GM03348 (cell line): ENCODE measurements around the gene CHTF18.
"Not testable (repeated sequence)": the region's sequence is repeated elsewhere in the genome, so short reads cannot be mapped to it uniquely, and the experiment has no call there.

Experiments used
- DNase-seq: peaks from one replicate; pipeline ENCODE4 v3.0.0; 2012; ENCODE audit warnings: low spot score

The CHTF18 gene

DNA sequence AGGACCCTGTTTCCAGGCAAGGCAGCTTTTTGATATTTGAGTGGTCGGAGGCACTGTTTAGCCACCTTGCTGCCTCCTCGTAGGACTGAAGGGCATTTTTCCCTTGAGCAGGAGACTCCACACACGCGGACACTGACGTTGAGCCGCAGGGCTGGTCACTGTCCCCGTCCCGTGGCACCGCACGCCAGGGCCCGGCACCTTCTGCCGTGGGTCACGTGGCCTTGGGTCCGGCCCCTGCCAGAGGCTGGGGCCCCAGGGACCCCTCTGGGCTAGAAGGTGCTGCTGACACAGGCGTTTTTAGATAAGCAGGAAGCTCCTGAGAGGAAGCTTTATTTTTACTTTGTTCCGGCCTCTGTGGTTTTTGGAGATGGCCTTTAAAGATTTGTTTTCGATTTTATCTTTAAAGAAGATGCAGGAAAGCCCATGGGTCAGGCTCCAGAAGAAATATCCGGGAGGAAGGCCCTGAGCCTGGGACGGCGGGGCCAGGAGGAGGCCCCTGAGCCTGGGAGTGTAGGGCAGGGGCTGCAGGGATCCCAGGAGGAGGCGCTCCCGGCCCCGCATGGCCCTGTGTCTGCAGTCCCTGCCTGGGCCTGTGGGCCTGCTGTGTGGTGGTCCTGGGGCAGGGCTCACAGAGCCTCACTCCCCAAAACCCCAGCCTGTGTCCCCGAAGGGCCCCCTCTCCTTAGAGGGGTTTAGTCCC is 42.6 kb downstream of the CHTF18 start:
- DNase-seq: no peak

DNA sequence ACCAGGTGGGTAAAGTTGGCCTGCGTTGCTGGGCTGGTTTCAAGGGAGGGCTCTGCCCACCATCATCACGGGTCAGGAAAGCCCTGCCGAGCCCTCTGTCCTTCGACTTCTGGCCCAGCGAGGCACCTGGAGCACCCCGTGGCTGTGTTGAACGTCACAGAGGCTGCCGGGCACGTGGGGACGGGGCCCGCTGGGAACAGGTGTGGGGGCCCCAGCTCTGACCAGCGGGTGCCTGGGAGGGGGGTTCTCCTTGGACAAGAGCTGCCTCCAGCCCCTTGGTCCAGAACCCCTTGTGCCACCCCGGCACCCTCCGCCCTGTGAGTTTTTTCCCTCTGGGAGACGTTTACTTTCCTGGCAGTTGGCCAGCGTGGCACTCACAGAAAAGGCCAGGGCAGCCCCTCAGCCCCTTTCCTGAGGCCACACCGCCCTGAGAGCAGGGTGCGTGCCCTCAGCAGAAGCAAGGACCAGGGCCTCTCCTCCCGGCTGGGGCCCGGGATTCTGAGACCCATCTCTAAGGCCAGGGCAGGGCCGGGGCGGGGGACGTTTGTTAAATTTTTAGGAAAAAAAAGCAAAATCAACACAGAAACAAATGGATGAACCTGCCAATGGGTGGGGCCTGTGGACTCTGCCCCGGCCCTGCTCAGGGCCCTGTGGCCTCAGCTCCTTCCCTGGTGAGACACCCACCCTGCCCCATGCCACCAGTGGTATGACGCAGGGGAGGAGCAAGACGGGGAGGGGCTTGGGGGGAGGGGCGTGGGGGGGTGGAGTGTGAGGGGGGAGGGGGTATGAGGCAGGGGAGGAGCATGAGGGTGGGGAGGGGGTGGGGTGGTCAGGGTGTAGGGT is 43.4 kb downstream of the CHTF18 start:
- no peak for DNase-seq

DNA sequence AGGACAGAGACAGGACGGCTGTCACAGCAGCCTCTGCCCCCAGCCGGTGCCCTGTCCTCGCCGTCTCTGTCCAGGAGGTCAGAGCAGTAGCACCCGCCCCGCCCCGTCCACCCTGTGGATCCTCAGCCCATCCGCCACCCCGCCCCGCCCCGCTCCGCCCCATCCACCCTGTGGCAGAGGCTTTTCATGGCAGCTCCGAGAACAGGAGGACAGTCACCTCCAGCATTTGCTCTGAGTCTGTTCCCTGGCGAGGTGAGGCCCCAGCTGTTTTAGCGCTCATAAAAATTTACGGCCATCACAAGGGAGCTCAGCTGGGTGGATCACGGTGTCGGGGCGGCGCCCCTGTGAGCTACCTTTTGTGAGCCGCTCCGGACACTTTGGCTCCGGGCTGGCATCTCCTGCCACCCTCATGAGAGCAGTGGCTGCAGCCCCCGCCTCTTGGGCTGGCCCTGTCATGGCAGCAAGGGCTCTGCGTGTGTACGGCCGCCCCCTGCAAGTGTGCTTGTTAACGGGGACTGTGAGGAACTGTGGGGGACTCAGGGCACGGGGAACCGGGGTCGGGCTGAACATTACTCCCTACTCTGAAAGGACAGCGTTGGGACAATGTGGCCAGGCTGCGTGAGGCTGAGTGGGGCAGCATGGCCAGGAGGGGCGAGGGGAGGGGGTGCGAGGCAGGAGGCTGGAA is 44.4 kb downstream of the CHTF18 start:
- DNase-seq: no peak

DNA sequence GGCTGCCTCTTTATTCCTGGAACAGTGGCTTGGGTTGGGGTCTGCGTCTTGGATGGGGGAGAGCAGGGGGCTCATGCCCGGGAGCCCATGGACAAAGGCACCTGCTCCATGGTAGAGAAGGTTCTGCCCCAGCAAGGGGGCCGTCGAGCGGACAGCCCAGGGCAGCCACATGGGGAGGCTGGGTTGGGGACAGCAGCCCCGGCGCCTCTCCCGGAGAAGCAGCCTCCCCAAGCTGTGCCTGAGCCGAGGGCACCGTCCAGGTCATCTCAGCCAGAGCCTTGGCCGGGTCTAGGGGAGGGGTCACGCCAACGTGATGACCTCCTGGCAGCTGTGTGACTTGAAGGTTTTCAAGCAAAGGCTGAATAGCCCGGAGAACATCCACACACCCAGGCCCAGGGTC is 45.0 kb downstream of the CHTF18 start:
- DNase-seq: no peak

DNA sequence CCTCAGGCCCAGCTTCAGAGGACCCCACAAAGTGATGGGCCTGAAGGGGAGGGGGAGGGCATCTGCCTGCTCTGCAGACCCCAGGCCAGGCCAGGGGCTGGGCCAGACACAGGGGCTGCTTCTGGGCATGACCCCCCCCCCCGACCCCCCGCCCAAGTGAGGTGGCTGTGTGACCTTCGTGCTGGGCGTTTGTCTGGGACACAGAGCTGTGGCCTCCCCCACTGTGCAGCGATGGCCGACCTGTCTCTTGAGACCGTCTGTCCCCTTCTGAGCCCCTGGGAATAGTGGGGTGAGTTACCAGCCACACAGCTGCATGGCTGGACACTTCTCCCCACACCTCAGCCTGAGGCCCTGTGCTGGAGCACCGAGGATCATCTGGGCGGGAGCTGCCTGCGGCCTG is 47.0 kb downstream of the CHTF18 start:
- DNase-seq: no peak

DNA sequence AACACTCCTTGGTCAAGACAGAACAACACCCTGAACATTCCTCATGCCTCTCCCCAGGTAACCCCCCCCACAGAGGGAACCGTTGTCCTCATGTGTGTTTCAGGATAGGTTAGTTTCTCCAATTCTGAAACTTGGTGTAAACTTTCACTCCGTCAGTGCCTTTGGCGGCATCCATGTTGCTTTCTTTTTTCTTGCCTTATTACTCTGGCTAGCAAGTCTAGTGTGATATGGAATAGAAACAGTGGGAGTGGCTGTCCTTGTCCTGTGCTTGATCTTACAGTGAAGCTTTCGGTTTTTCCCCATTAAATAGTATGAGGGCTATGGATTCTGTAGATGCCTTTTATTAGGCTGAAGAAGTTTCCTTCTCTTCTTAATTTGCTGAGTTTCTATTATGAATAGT is 47.8 kb downstream of the CHTF18 start:
- DNase-seq: no peak

DNA sequence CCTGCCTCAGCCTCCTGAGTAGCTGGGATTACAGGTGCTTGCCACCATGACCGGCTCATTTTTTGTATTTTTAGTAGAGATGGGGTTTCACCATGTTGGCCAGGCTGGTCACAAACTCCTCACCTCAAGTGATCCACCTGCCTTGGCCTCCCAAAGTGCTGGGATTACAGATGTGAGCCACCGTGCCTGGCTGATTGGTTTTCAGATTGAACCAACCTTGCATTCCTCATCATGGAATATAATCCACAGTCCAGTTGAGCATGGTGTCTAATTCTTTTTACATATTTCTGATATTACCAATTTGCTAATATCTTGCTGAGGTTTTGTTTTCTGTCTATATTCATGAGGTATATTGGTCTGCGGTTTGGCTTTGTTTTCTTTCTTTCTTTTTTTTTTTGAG is 48.4 kb downstream of the CHTF18 start:
- DNase-seq: not testable (repeated sequence)

DNA sequence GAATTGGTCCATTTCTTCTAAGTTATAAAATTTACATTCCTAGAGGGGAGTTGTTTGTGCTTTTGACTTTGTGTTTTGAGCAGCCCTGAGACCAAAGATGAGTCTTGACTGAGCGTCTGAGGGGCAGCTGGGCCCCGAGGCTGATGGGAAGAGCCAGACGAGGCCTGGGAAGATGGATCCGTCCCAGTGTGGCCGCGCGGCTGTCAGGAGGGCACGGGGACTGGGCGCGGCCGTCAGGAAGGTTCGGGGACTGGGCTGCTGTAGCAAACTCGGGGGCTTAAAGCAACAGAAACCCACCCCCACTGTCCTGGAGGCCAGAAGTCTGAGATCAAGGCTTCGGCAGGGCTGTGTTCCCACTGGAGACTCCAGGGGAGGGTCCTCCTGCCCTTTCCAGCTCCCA is 50.3 kb downstream of the CHTF18 start:
- no peak for DNase-seq

DNA sequence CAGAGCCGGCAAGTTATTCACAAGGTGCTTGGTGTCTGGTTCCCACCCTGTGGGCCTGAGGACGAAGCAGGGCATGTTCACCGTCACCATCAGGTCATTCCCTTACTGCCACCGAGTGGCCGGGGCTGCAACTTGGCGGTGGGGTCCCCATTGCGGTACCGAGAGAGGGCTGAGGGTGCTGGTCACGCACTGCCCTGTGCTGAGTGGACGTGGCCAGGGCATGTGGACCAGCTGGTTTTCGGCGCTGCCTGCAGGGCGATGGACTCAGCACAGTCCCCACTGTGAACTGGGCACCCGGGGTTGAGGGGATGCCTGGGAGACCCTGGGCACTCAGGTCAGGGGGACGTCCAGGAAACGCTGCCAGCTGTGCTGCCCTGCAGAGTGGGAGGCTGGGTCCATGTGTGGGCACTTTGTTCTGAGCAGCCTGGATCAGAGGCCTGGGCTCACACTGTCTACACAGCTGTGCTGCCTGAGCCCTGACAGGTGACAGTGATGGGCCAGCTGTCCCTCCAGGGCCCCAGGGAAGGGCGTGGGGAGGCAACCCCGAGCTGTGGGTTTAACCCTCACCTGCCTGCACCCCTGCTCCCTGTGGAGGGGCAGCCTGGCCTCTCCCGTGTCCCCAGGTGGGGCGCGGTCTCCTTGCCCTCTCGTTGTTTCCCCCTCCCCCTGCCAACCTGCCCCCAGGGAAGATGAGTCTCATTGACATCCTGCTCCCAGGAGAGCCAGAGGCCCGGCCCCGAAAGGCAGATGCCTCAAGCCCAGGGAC is 51.4 kb downstream of the CHTF18 start:
- DNase-seq: no peak

DNA sequence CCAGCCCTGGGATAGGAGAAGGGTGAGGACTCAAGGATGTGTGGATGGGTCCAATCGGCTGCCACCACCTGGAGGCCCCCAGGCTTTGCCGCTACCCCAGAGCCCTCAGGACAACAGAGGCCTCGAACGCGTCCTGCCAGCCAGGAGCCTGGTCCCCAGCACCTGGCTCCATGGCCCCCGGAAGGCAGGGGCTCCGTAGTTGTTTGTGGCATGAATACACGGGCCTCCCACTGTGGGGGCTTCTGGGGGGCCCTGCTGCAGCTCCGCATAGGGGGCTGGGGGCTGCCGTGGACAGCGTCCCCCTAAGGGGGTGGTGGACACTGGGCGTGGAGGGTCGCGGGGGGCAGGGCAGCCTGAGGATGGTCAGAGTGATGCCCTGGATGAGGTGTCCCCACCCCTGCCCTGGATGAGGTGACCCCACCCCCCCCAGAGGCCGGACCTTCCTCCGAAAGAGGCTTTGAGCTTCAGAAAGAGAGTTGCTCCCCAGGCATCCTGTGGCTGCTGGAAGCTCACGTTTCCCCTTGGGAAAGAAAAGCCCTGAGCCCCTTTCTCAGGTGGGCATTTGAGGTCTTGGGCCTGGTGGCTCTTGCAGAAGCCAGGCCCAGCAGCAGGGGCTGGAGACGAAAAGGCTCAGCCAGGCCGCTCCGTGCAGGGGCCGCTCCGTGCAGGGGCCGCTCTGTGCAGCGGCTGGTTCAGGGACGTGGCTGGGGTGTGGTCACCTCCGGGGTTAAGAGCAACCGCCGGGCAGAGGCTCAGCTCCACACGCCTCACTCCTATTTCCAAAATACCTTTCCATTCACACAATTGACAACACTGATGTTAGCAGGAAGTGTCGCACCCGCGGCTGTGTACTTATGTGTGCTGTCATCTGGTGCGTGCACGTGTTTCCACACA is 52.4 kb downstream of the CHTF18 start:
- DNase-seq: no peak

DNA sequence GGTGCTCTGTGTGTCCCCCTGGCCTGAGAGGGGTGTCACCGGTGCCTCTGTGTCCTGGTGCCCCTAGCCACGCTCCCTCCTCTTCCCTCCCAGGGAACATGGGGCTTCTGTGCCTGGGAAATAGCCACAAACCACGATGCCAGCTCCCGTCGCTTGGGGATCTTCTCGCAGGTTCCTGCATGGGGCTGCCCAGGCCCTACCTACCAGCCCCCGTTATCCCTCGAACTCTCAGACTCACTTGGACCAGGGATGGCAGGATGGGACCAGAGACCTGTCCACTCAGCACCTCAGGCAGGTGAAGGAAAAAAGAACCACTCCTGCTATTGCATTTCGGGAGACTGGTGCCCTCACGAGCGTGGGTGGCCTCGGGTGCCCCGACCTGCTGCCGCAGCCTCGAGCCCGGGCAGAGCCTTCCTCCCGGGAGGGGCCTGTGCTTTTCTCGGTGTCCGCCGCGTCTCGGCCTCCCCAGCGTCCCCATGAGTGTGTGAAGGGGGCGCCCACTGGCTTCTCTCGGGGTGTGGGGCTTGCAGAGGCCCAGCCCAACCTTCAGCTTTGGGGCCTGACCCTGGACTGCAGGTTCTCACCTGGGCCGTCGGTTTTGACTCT is 53.1 kb downstream of the CHTF18 start:
- DNase-seq: no peak

DNA sequence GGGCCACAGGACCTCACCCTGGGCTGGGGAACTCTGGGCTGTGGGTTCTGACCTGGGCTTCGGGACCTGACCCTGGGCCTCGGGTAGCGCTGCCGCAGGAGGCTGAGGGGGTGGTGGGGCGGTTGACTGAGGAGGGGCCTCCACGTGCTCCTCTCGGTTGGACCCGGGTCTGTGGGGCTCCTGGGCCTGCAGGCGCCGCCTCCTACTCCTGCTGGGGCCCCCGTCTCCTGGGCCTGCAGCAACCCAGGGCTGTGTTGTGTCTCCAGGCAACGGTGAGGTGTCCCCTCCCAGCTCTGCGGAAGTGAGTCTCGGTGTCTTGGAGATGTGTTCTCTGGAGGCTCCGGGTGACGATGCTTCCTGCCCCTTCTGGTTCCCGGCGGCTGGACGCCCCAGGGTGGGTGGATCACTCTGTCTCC is 53.6 kb downstream of the CHTF18 start:
- no peak for DNase-seq

DNA sequence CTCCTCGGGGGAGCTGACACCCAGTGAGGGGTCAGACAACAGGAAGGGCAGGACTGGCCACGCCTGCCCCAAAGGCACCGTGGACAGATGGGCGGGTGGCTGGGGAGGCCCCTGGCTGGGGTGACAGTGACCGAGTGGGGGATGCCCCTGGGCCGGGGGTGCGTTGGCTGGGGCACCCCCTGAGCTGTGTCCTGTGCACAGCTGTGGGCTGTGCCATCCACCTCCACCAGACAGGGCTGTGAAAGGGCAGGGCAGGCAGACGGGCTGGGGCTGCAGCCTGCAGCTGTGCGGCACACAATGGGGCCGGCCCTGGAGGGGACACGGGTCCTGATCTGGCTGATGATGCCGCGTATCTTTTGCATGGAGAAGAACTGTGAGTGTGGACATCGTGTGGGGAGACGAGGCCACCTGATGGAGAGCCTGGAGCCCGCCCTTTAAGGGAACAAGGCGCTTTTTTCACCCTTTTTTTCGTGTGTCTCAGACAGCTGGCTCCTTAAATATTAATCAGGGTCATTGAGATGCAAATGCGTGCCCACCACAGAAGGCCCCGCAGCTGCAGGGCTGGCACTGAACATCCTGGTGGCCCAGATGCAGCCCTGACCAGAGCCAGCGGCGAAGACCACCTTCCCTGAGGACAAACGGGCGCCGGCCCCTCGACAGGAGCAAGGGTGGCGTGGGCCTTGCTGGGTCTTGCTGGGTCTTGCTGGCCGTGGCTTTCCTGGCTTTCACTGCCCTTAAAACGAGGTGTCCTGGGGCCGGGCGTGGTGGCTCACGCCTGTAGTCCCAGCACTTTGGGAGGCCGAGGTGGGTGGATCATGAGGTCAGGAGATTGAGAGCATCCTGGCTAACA is 54.5 kb downstream of the CHTF18 start:
- DNase-seq: no peak

DNA sequence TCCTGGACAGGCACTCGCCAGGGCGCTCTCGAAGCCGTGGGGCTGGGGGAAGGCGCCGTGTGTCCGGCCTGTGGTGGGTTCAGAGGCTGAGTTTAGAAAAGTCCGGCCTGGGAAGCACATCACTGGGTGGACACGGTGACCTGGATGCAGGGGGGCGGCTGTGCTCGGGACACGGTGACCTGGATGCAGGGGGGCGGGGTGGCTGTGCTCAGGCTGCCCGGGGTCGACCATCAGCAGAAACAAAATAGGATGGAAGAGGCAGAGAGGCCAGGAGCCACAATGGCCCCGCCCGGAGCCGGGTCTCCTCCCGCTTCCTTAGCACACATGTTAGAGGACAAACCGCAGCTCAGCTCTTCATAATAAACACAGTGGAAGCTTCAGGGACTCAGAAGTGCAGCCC is 55.4 kb downstream of the CHTF18 start:
- no peak for DNase-seq

DNA sequence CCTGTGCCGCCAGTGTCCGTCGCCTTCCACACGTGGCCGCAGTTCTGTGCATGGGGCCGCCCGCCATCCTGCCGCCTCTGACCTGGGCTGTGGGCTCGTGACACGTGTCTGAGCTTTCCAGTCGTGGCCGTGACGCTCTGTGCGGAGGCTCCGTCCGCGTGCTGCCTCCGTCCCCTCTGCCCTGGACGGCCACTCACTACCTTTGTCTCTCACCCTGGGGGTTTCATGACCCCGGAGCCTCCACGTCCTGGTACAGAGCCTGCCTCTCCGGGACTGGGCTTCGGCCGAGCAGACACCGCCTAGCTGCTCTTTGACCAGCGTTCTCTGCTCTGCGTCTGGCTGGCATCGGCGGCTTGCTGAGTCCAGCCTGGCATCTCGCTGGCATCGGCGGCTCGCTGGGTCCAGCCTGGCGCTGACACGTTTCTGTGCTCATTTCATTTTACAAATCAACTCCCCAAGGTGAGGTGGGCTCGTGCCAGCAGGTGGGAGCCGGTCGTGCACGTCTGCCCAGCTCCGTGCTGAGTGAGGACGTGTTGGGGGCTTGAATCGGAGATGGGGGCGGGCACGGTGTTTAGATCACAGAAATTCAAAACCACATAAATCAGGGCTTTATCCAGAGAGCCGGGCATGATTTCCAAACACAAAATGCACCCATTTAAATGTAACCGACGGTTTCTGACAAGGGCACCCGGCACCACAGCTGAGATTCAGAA is 56.4 kb downstream of the CHTF18 start:
- DNase-seq: no peak

DNA sequence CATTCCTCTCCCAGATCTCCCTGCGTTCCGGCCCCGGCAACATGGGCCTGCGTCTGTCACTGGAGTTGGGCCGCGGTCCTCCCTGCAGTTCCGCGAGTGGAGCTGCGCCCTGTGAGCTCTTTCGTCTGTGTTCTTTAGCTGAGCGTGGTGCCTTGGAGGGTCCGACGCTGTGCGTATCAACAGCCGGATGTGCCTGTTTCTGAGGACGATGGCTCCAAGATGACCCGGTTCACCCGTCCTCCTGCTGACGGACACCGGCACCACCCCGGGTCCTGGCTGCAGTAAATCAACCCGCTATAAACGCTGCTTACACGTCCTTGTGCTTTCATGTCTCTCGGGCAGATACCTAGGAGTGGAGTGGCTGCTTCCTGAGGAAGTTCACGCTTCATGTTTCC is 56.9 kb downstream of the CHTF18 start:
- DNase-seq: no peak

DNA sequence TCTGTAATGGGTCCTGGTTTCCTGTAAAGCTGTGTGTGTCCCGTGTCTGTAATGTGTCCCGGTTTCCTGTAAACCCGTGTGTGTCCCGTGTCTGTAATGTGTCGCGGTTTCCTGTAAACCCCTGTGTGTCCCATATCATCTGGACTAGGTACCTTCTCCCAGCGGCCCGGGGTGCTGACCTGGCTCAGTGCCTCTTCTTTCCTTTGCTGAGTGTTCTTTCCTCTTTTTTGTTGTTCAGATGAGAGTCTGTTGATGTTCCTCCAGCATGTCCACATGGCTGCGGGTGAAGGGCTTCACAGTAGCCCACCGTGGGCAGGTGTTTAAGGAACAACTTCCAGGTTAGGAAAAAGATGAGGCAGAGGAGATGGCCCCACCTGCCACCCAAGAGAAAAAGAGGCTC is 58.7 kb downstream of the CHTF18 start:
- no peak for DNase-seq
